GM19099 (cell line): Measurements from ENCODE around the gene NFYB.
A peak's percentile ranks its signal among the peaks of the same experiment; 100 is the strongest.

Experiments
- POLR2A ChIP-seq: IDR thresholded peaks from 3 replicates; pipeline ENCODE4 v1.6.1; 2011; ENCODE audit warnings: low read depth; ENCODE audit not compliant: insufficient read length; ENCODE audit errors: extremely low read depth

Gene NFYB

GRCh38 chr12:104137001-104137901, 759 bp downstream of the NFYB start:
- TF ChIP-seq POLR2A, result peak; percentile 67

DNA sequence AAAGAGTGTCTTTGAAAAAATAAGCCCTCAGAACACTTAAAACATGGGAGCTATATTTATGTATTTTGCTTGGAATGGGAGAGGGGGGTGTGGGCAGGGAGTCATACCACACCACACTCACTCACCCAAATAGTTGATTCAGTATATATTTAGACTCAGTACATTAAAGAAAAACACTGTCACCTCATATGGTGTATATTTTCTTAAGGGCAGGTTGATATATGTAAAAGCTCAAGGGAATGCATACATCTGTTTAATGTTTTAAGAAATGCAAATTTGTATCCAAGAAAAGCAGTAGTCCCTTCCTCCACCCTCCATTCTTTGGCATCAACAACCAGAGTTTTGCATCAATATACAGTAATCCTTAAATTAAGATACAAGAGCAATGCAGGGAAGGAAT, 1.4 kb downstream of the NFYB start:
- TF ChIP-seq POLR2A, result no peak

- no peak for TF ChIP-seq POLR2A
Measured at GRCh38 chr12:104134882-104135281, 3.1 kb downstream of the NFYB start.

DNA sequence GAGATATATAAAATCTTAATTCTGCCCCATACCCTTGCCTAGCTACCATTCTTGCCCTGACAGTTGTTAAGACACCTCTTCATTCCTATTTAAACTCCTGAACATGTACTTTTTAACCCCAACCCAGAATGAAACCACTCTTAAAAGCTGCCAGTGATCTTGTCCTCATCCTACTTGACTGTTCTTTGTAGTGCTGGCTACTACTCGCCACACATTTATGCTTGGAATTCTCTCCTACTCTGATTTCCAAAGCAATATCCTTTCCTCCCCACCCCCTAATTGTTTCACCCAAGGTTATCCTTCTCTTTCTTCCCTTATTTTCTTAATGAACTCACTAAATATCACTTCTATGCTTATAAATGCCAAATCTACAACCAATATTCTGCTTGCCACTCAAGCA, 4.1 kb downstream of the NFYB start:
- no peak for TF ChIP-seq POLR2A

- no peak for TF ChIP-seq POLR2A
Measured at GRCh38 chr12:104133321-104133720, 4.7 kb downstream of the NFYB start.

DNA sequence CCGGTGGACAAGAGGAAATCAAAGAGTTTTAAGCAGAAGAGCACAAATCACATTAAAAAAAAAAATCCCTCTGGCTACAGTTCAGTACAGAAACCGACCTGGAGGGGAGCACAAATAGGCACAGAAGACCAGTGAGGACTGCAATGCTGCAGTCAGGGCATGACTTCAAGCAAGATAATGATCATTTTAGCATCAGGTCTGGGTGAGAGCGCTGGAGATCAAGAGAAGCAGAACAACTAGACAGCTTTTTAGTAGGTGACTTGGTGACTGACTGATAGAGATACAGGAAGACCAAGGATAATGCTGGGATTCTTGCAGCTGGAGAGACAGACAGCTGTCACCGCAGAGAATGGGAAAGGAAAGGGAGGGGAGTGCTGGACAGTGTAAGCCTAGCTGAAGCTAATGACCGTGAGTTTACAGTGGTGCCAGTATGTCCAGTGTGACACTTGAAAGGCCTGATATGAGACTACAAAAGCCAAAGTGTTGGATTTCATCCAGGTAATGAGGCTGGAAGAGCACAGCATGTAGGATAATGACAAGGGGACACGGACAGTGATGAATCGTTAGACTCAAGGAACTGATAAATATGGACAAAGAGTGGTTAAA, 5.6 kb downstream of the NFYB start:
- no peak for TF ChIP-seq POLR2A

DNA sequence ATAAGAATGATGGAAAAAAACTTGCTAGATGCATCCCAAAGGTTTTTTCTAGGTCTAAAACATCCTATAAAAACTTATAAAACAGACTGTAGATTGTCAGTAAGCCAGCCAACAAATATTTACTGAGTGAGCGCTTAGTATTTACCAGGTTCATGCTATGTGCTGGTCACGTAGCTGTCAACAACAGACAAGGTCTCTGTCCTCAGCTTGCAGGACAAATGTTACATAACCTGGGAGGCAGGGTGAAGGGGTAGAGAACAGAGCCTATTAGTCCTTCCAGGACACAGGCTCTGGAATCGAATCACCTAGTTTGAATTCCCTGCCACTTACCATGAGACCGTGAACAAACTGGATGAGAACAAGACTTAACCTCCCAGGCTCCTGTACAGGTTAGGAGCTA, 6.4 kb downstream of the NFYB start:
- no peak for TF ChIP-seq POLR2A

GRCh38 chr12:104130760-104131159, 7.2 kb downstream of the NFYB start:
- no peak for TF ChIP-seq POLR2A

DNA sequence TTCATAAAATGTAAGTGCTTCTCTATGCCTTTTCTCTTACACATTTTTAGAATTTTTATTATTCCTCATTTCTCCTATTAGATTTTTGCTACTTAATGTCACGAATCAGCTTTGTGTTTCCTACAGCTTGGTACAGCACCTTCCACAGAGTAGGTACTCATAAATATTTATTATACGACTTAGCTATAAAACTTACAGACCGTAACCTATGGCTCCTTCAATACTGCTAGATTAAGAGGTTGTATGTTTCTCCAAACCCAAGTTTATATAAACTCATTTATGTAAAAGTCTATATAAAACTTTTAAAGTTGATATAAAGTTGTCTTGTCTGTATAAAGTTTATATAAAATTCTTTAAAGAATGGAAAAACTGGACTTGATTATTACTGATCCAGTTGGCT, 11.5 kb downstream of the NFYB start:
- no peak for TF ChIP-seq POLR2A

GRCh38 chr12:104122298-104122697, 15.7 kb downstream of the NFYB start:
- TF ChIP-seq POLR2A, result no peak

GRCh38 chr12:104121001-104121400, 17.0 kb downstream of the NFYB start:
- no peak for TF ChIP-seq POLR2A

DNA sequence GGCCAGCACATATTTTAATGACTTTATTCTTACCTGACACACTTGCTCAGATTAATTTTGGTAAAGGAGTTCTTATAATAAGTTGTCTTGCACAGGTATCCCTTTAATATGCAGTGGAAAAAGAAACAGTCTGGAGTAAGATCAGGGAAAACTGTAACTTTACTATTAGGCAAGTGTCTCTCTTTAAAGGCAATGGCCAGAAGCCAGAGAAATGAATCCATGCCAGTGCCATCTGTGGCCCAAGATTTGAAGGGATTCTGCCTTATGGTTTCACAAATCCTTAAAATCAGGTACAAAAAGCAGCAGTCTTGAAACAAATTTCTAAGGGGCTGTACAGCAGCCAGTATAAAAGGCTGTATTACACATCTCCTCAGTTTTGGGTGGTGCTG, 22.4 kb downstream of the NFYB start:
- TF ChIP-seq POLR2A, result no peak

DNA sequence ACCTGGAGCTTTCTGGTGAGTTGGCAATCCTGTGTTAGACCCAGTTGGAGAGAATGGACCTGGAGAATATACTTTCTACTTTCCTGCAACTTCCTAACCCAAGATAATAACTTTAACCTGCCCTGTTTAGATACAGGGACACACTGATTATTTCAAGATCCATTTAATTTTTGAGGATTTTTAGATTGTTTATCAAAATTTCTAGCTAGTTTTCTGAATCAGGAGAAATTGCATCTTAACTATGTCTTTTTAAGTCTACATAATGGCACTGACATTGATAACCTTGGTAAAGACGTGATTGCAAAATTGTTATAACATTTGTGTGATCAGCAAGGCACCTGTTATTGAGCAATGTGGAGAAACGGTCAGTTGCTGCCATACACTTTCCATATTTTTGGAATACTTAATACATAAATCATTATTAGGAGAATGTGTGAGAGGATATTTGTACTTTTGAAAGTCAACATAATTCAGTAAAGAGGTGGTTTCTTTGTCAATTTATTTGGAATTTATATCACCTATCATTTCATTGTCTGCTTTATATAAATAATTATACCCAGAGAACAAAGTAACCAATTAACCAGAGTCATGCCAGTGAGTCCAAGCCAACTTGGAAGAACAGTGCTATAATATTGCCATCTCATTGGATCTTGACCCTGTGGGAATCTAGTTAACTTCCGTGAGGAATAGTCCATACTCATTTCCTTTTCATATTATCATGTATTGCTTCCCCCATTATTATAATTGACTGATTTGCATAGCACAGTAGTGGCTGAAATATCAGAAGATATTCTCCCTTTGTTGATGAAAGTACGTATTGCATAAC, 28.4 kb downstream of the NFYB start:
- TF ChIP-seq POLR2A, result no peak

- no peak for TF ChIP-seq POLR2A
Measured at GRCh38 chr12:104108755-104109445, 29.1 kb downstream of the NFYB start.

GRCh38 chr12:104106965-104107364, 31.0 kb downstream of the NFYB start:
- no peak for TF ChIP-seq POLR2A

DNA sequence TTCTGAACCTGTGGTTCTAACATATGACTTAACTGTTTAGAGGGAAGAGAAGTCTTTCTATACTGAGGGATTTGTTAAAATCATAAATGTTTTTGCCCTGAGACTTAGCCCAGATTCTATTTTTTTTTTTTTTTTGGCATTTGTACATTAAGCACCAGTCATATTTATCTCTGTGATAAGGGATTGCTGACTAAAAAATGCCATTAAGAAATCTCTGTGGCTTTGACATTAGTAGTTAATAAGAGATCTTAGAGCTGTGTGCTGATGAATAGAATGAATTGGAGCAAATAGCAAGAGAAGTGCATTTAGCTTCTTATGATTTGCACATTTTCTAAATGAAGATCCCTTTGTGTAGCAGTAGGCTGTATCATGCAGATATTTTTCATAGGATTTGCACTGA, 32.5 kb downstream of the NFYB start:
- TF ChIP-seq POLR2A, result no peak

DNA sequence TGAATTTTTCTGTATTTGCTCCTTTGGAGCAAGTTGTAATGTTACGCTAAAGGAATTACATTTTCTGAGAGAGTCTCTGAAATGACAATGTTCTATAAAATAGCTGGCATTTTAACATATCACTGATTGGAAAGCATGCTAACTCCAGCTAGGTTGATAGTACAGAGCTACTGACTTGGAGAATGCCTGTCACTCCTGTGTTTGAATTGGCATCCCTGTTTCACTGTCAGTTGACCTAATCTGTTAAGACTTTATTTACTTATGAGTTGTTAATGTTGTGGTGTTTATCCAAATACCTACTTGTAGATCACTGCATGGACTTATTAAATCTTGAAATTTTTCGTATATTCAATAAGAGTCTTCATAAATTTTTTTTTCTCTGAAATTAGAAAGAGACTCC, 40.1 kb downstream of the NFYB start:
- no peak for TF ChIP-seq POLR2A
